ENCODE results near the gene SSTR5.

DNA sequence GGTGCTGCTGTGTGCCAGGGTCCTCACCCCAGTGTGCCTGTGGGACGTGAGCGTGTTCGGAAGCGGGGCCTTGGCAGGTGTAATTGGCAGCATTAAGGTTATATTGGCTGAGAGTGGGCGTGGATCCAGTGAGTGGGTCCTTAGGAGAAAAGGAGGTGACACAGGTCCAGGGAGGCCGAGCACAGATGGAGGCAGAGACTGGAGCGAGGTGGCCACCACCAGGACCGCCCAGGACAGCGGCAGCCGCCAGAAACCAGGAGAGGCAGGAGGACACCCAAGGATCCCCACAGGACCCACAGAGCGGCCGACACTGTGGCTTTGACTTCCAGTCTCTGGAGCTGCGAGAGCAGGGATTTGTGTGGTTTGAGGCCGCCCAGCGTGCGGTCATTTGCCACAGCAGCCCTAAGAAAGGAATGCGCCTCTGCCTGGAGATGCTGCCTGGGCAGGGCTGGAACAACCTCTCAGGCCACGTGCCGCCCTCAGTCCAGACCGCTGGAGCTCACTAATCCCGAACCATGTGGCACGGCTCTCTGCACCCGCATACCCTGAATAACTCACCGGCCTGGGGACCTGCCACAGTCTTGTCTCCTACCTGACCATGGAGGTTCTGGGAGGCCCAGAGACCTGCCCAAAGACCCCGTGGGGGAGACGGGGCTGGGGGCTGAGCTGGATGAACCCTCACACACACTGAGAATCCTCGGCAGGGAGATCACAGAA is 45.6 kb upstream of the SSTR5 start:
- TF ChIP-seq POLR2A (IDR thresholded peaks at IDR 0.05; ENCODE audit: low read length) (no peak), GATA1 (IDR thresholded peaks at IDR 0.05; ENCODE audit: low read depth, low read length) (no peak)

Data from erythroblast (primary cell).